Testis (tissue), 3 donors: ENCODE measurements around the gene ABHD12. TPM values are rescaled to one million over a fixed set of nuclear protein-coding genes. Genes with fewer than 3 reads are reported as not detected.

Experiments
- DNase-seq: peaks from one replicate; pipeline ENCODE4 v3.0.0-alpha.2; 2019
- H3K27ac ChIP-seq, 2 donors: fragments of 200-600 bp; sonication (generic); one replicate each; pipeline ENCODE4 v1.5.1; 2019
- H3K27me3 ChIP-seq: fragments of 200-600 bp; sonication (generic); one replicate; pipeline ENCODE4 v1.5.1; 2019
- H3K36me3 ChIP-seq: fragments of 200-600 bp; sonication (generic); one replicate; pipeline ENCODE4 v1.5.1; 2017; ENCODE audit warnings: low read depth; ENCODE audit errors: missing control alignments
- H3K4me1 ChIP-seq: fragments of 200-600 bp; sonication (generic); one replicate; pipeline ENCODE4 v1.5.1; 2019
- H3K4me3 ChIP-seq, 2 donors: fragments of 200-600 bp; sonication (generic); one replicate each; pipeline ENCODE4 v1.5.1; 2017 to 2019
- H3K9me3 ChIP-seq: fragments of 200-600 bp; sonication (generic); one replicate; pipeline ENCODE4 v1.5.1; 2017
- CTCF ChIP-seq, 3 experiments: fragments of 450-650 bp in 2 of 3; fragments of 200-600 bp in 1 of 3; sonication (generic) in 1 of 3; IDR thresholded peaks; one replicate each; pipeline ENCODE4 v1.5.1; 2016 to 2019; ENCODE audit warnings: antibody characterized with exemption in 3 of 3, mild to moderate bottlenecking in 2 of 3, moderate library complexity in 1 of 3
- POLR2A ChIP-seq: fragments of 450-650 bp; IDR thresholded peaks from one replicate; pipeline ENCODE4 v1.6.1; 2017; ENCODE audit warnings: antibody characterized with exemption, mild to moderate bottlenecking, moderate library complexity
- WGBS, 2 donors: methylation state at CpG; one replicate each; pipeline ENCODE4 v1.1.5; 2018; 5-methylcytosine and 5-hydroxymethylcytosine counted together
- intact Hi-C: fragments of 100-400 bp; cut with DNase I; formaldehyde crosslinking; loops from one replicate; pipeline ENCODE4 v1.15.1; 2023; ENCODE audit warnings: low total_unique reads
- polyA plus RNA-seq: library from polyadenylated mRNA; stranded (reverse); fragments of 350-450 nt; fragmentation: Illumina TruSeq; extraction: RNeasy Lipid Tissue Mini Kit (QIAGEN cat#74804); gene quantifications from one replicate; pipeline ENCODE4 v1.2.3, GENCODE V29; 2014; ENCODE audit warnings: low read depth, low replicate concordance; ENCODE audit not compliant: insufficient read depth
- total RNA-seq, 2 donors: library from RNA; depleted of rRNA; stranded (reverse); fragments of >200 nt; gene quantifications; one replicate each; pipeline ENCODE4 v1.2.3, GENCODE V29; 2016

ABHD12 gene
- total and polyA plus RNA-seq, 3 donors from 2014 or later: 40.8 to 51.5 (median 47.5) TPM

- H3K27ac ChIP-seq: peak overlapping the region; percentile 84 to 86
- DNase-seq: no peak
- no peaks in the 10 kb centered on the region for H3K27me3 ChIP-seq
- H3K36me3 ChIP-seq: no peaks in the 10 kb centered on the region
- 12% methylated on average over 16 to 19 of the region's 19 CpGs for WGBS, 2 donors
- H3K9me3 ChIP-seq: no peaks in the 10 kb centered on the region
- peaks cover 6% of the 10 kb centered on the region for H3K4me1 ChIP-seq
- intact Hi-C loops: no loop called here
- no peak for TF ChIP-seq POLR2A
- TF ChIP-seq CTCF (IDR thresholded peaks at IDR 0.05): no peak
- peak overlapping the region; percentile 74 to 86 for H3K4me3 ChIP-seq
Observed at GRCh38 chr20:25389401-25389857, 1.2 kb downstream of the ABHD12 start.

- TF ChIP-seq POLR2A (no peak), CTCF (IDR thresholded peaks at IDR 0.05) (no peak)
- Histone ChIP-seq H3K4me1 (no peaks in the 10 kb centered on the region), H3K27ac (no peak overlapping the region), H3K4me3 (no peak overlapping the region), H3K36me3 (no peaks in the 10 kb centered on the region), H3K27me3 (no peaks in the 10 kb centered on the region), H3K9me3 (no peaks in the 10 kb centered on the region)
- 89 to 90% methylated on average over 5 of the region's 5 CpGs for WGBS, 2 donors
- no peak for DNase-seq
- intact Hi-C loops: no loop called here
Observed at GRCh38 chr20:25382704-25383370, 7.8 kb downstream of the ABHD12 start.

GRCh38 chr20:25380945-25381614 is 9.6 kb downstream of the ABHD12 start:
- intact Hi-C loops: no loop called here
- Histone ChIP-seq H3K36me3 (no peaks in the 10 kb centered on the region), H3K27me3 (no peaks in the 10 kb centered on the region), H3K4me1 (no peaks in the 10 kb centered on the region), H3K27ac (no peak overlapping the region), H3K9me3 (no peaks in the 10 kb centered on the region), H3K4me3 (no peak overlapping the region)
- TF ChIP-seq CTCF (IDR thresholded peaks at IDR 0.05) (no peak), POLR2A (no peak)
- DNase-seq: no peak
- 86 to 94% methylated on average over 7 of the region's 7 CpGs for WGBS, 2 donors

- Histone ChIP-seq H3K36me3 (no peaks in the 10 kb centered on the region), H3K9me3 (no peaks in the 10 kb centered on the region), H3K27me3 (no peaks in the 10 kb centered on the region), H3K4me3 (no peak overlapping the region), H3K27ac (no peak overlapping the region), H3K4me1 (no peaks in the 10 kb centered on the region)
- intact Hi-C loops: no loop called here
- DNase-seq: no peak
- WGBS, 2 donors: 92% methylated on average over 10 of the region's 10 CpGs
- TF ChIP-seq CTCF (IDR thresholded peaks at IDR 0.05) (no peak), POLR2A (no peak)
Observed at GRCh38 chr20:25378884-25379733, 11.5 kb downstream of the ABHD12 start.
